Measurements from ENCODE around the gene MRPS26.

DNA sequence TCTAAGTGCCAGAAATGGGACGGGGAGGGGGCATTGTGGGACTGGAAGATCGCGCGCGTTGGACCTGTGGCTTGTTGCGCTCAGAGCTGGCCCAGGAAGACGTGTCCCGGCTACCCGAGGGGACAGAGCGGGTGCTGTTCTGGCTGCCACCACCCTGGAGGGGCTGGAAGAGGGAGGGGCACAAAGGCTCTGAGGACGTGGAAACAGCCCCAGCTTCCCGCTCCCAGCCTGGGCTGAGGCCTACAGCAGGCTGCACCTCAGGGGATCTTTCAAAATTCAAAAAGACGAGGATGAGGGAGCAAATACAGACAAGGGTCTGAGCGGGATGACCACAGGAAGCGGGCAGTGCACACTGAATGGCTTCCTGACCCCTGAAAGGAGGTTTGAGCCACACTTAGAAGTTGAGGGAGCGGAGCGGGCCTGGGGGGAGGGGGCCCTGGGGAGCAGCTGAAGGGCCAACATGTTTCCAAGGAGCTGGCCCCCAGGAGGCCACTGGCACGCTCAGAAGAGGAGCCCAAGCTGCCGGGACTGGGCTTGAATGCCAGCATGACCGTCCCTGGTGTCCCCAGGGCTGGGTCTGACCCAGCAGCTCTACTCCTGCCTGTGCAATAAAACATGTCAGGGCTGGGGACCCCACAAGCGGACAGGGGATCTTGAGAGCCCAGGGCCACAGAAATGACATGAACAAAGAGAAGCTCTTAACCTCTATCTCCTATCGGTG lies 26.8 kb downstream of the MRPS26 start:
- TF ChIP-seq, protein P1, sequence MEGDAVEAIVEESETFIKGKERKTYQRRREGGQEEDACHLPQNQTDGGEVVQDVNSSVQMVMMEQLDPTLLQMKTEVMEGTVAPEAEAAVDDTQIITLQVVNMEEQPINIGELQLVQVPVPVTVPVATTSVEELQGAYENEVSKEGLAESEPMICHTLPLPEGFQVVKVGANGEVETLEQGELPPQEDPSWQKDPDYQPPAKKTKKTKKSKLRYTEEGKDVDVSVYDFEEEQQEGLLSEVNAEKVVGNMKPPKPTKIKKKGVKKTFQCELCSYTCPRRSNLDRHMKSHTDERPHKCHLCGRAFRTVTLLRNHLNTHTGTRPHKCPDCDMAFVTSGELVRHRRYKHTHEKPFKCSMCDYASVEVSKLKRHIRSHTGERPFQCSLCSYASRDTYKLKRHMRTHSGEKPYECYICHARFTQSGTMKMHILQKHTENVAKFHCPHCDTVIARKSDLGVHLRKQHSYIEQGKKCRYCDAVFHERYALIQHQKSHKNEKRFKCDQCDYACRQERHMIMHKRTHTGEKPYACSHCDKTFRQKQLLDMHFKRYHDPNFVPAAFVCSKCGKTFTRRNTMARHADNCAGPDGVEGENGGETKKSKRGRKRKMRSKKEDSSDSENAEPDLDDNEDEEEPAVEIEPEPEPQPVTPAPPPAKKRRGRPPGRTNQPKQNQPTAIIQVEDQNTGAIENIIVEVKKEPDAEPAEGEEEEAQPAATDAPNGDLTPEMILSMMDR (IDR thresholded peaks at IDR 0.05; ENCODE audit: insufficient read depth, low read depth, low read length): no peak
- TF ChIP-seq EZH2 (IDR thresholded peaks at IDR 0.05; ENCODE audit: insufficient read depth, low read length): no peak
